Left lobe of liver (tissue), 2 donors: ENCODE data around the gene ZFP36L1. TPM values are rescaled to one million over a fixed set of nuclear protein-coding genes. Genes with fewer than 3 reads are reported as not detected.
"Not testable (repeated sequence)": the region's sequence is repeated elsewhere in the genome, so short reads cannot be mapped to it uniquely, and the experiment has no call there.

Source experiments
- ATAC-seq: fragments of 200-7000 bp; cut with Tn5 transposase; one replicate; pipeline ENCODE4 v1.9.1; 2020; ENCODE audit warnings: mild to moderate bottlenecking, moderate library complexity
- DNase-seq: peaks from one replicate; pipeline ENCODE4 v3.0.0-alpha.2; 2020; ENCODE audit warnings: low spot score
- total RNA-seq: library from RNA; stranded (reverse); gene quantifications from one replicate; pipeline ENCODE4 v1.2.1, GENCODE V29; 2021
- donor health status: DM: no; HTN: no; CAD: no; lungs with moderate emphysema.
- donor health status: DM: no; HTN: yes; CAD: no.

The ZFP36L1 gene
- total RNA-seq, 1 donor from 2014 or later, result 236 TPM

GRCh38 chr14:68768316-68768715 lies 24.6 kb downstream of the ZFP36L1 start:
- ATAC-seq (no peak), DNase-seq (no peak)

GRCh38 chr14:68767248-68767645 lies 25.6 kb downstream of the ZFP36L1 start:
- no peak for ATAC-seq
- DNase-seq, result no peak

GRCh38 chr14:68766299-68767247 lies 26.3 kb downstream of the ZFP36L1 start:
- peak; percentile 1 for ATAC-seq
- DNase-seq, result no peak

GRCh38 chr14:68763843-68764242 lies 29.0 kb downstream of the ZFP36L1 start:
- not testable (repeated sequence) for DNase-seq, ATAC-seq

GRCh38 chr14:68762953-68763764 lies 29.7 kb downstream of the ZFP36L1 start:
- ATAC-seq (peak; percentile 90), DNase-seq (peak; percentile 81)

GRCh38 chr14:68761391-68761790 lies 31.5 kb downstream of the ZFP36L1 start:
- DNase-seq (no peak), ATAC-seq (no peak)

- DNase-seq (no peak), ATAC-seq (no peak)
Measured at GRCh38 chr14:68760761-68761160, 32.1 kb downstream of the ZFP36L1 start.

- DNase-seq (no peak), ATAC-seq (no peak)
Measured at GRCh38 chr14:68759937-68760336, 32.9 kb downstream of the ZFP36L1 start.

- no peak for DNase-seq
- no peak for ATAC-seq
Measured at GRCh38 chr14:68759017-68759560, 33.8 kb downstream of the ZFP36L1 start.

GRCh38 chr14:68758301-68758700 lies 34.6 kb downstream of the ZFP36L1 start:
- ATAC-seq, result no peak
- no peak for DNase-seq

- ATAC-seq (peak; percentile 66), DNase-seq (no peak)
Measured at GRCh38 chr14:68757618-68758081, 35.2 kb downstream of the ZFP36L1 start.

GRCh38 chr14:68756734-68757133 lies 36.1 kb downstream of the ZFP36L1 start:
- DNase-seq, result no peak
- no peak for ATAC-seq

- ATAC-seq (peak; percentile 18), DNase-seq (no peak)
Measured at GRCh38 chr14:68756000-68756481, 36.8 kb downstream of the ZFP36L1 start.

GRCh38 chr14:68755016-68755353 lies 37.9 kb downstream of the ZFP36L1 start:
- DNase-seq (no peak), ATAC-seq (no peak)

- no peak for ATAC-seq
- no peak for DNase-seq
Measured at GRCh38 chr14:68753690-68754089, 39.2 kb downstream of the ZFP36L1 start.

GRCh38 chr14:68752271-68753006 lies 40.4 kb downstream of the ZFP36L1 start:
- DNase-seq (no peak), ATAC-seq (no peak)

- ATAC-seq, result no peak
- DNase-seq, result no peak
Measured at GRCh38 chr14:68749487-68750475, 43.1 kb downstream of the ZFP36L1 start.

- ATAC-seq, result no peak
Measured at GRCh38 chr14:68748691-68749090, 44.2 kb downstream of the ZFP36L1 start.

GRCh38 chr14:68748260-68748659 lies 44.6 kb downstream of the ZFP36L1 start:
- no peak for DNase-seq
- no peak for ATAC-seq

More at GRCh38 chr14:68748691-68749090, 44.2 kb downstream of the ZFP36L1 start:
- no peak for DNase-seq
